MM.1S (cell line): Measurements from ENCODE around the gene SAP30BP.

Source experiments
- DNase-seq: peaks from one replicate; pipeline ENCODE4 v3.0.0-alpha.2; 2015
- H2AFZ ChIP-seq: fragments of 300-600 bp; sonication (generic); 2 replicates; pipeline ENCODE4 v1.6.0; 2016; ENCODE audit warnings: antibody characterized with exemption, low read length
- H3F3A ChIP-seq: fragments of 300-600 bp; sonication (generic); 2 replicates; pipeline ENCODE4 v1.6.1; 2016; ENCODE audit warnings: mild to moderate bottlenecking, antibody characterized with exemption, low read length, moderate library complexity, mixed read lengths; ENCODE audit not compliant: insufficient read depth
- H3K27ac ChIP-seq: fragments of 300-600 bp; sonication (generic); 2 replicates; pipeline ENCODE4 v1.5.1; 2016; ENCODE audit warnings: mild to moderate bottlenecking, low read length
- H3K27me3 ChIP-seq: fragments of 300-600 bp; sonication (generic); replicated peaks from 2 replicates; pipeline ENCODE4 v1.6.0; 2016; ENCODE audit warnings: low read length; ENCODE audit not compliant: insufficient read depth
- H3K36me3 ChIP-seq: fragments of 300-600 bp; sonication (generic); replicated peaks from 2 replicates; pipeline ENCODE4 v1.6.1; 2016; ENCODE audit warnings: mild to moderate bottlenecking, low read length, mixed read lengths; ENCODE audit not compliant: insufficient read depth
- H3K4me1 ChIP-seq: fragments of 300-600 bp; sonication (generic); 2 replicates; pipeline ENCODE4 v1.6.1; 2016; ENCODE audit warnings: low read length, mixed read lengths
- H3K4me2 ChIP-seq: fragments of 300-600 bp; sonication (generic); 2 replicates; pipeline ENCODE4 v1.6.0; 2016; ENCODE audit warnings: low read depth, low read length
- H3K4me3 ChIP-seq: fragments of 300-600 bp; sonication (generic); 2 replicates; pipeline ENCODE4 v1.5.1; 2016; ENCODE audit warnings: low read length, mixed read lengths
- H3K79me2 ChIP-seq: fragments of 300-600 bp; sonication (generic); 2 replicates; pipeline ENCODE4 v1.6.1; 2016; ENCODE audit warnings: mixed run types, low read length, mixed read lengths
- H3K9ac ChIP-seq: fragments of 300-600 bp; sonication (generic); 2 replicates; pipeline ENCODE4 v1.6.1; 2016; ENCODE audit warnings: low read length, mixed read lengths
- H3K9me2 ChIP-seq: fragments of 300-600 bp; sonication (generic); replicated peaks from 2 replicates; pipeline ENCODE4 v1.6.1; 2016; ENCODE audit warnings: mild to moderate bottlenecking, low read length, mixed read lengths; ENCODE audit not compliant: insufficient read depth
- H3K9me3 ChIP-seq: fragments of 300-600 bp; sonication (generic); replicated peaks from 2 replicates; pipeline ENCODE4 v1.6.1; 2016; ENCODE audit warnings: mild to moderate bottlenecking, low read length, mixed read lengths; ENCODE audit not compliant: insufficient read depth
- H4K20me1 ChIP-seq: fragments of 300-600 bp; sonication (generic); 2 replicates; pipeline ENCODE4 v1.6.1; 2016; ENCODE audit warnings: mild to moderate bottlenecking, low read length, moderate library complexity, mixed read lengths; ENCODE audit not compliant: insufficient read depth
- EZH2 ChIP-seq: fragments of 300-600 bp; sonication (generic); optimal IDR thresholded peaks from 2 replicates; pipeline ENCODE3; 2017; ENCODE audit warnings: low read depth, mild to moderate bottlenecking, antibody characterized with exemption, low read length, mixed read lengths
- EZH2phosphoT487 ChIP-seq: fragments of 300-600 bp; sonication (generic); IDR thresholded peaks from 2 replicates; pipeline ENCODE4 v1.6.1; 2018; ENCODE audit warnings: antibody characterized with exemption, low read length
- TF ChIP-seq, protein P1 (sequence below): fragments of 300-600 bp; sonication (generic); IDR thresholded peaks from 2 replicates; pipeline ENCODE4 v1.5.1; 2016; ENCODE audit warnings: antibody characterized with exemption, low read length, mixed read lengths

The SAP30BP gene

DNA sequence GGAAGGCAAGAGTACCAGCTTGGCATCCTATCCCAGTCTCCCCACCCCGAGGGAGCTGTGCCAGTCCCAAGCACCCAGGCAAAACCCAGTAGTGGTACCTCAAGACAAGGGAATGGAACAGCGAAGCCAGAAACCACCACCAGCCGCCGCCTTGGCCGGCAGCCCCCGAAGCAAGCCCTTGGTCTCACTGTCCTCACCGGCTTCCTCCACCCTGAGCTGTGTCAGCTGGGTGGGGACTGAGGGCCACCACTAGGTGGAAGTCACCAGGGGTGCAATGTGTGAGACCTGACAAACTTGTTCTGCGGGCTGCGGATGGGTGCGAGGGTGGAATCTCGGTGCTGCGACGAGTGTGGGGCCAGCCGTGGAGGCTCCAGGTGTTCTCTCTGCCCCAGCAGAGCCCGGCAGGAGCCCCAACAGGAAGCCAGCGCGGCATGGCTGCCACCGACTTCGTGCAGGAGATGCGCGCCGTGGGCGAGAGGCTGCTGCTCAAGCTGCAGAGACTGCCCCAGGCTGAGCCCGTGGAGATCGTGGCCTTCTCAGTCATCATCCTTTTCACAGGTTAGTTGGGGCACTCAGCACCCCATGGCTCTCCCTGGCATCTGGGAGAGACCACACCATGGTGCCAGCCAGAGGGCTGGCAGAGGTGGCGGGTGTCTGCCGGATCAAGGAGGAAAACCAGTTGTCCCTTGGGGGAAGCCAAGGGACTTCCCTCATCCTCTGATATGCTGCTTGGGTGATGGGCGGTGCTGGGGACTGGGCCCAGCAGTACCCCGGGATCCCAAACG is 27.2 kb upstream of the SAP30BP start:
- Histone ChIP-seq H3K4me2 (no peak overlapping the region), H3K9me3 (no peaks in the 10 kb centered on the region), H3K27me3 (no peaks in the 10 kb centered on the region), H3K9me2 (no peaks in the 10 kb centered on the region), H3K4me3 (no peak overlapping the region), H4K20me1 (no peaks in the 10 kb centered on the region), H3K4me1 (peaks cover 32% of the 10 kb centered on the region), H3K27ac (no peak overlapping the region), H2AFZ (no peak overlapping the region), H3K9ac (no peak overlapping the region), H3K36me3 (no peaks in the 10 kb centered on the region), H3K79me2 (peaks cover 18% of the 10 kb centered on the region; the same call in 1 of the 2 replicates), H3F3A (peaks cover 13% of the 10 kb centered on the region)
- DNase-seq: no peak
- TF ChIP-seq EZH2: no peak
- TF ChIP-seq EZH2phosphoT487: no peak
- TF ChIP-seq, protein P1, sequence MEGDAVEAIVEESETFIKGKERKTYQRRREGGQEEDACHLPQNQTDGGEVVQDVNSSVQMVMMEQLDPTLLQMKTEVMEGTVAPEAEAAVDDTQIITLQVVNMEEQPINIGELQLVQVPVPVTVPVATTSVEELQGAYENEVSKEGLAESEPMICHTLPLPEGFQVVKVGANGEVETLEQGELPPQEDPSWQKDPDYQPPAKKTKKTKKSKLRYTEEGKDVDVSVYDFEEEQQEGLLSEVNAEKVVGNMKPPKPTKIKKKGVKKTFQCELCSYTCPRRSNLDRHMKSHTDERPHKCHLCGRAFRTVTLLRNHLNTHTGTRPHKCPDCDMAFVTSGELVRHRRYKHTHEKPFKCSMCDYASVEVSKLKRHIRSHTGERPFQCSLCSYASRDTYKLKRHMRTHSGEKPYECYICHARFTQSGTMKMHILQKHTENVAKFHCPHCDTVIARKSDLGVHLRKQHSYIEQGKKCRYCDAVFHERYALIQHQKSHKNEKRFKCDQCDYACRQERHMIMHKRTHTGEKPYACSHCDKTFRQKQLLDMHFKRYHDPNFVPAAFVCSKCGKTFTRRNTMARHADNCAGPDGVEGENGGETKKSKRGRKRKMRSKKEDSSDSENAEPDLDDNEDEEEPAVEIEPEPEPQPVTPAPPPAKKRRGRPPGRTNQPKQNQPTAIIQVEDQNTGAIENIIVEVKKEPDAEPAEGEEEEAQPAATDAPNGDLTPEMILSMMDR: no peak

DNA sequence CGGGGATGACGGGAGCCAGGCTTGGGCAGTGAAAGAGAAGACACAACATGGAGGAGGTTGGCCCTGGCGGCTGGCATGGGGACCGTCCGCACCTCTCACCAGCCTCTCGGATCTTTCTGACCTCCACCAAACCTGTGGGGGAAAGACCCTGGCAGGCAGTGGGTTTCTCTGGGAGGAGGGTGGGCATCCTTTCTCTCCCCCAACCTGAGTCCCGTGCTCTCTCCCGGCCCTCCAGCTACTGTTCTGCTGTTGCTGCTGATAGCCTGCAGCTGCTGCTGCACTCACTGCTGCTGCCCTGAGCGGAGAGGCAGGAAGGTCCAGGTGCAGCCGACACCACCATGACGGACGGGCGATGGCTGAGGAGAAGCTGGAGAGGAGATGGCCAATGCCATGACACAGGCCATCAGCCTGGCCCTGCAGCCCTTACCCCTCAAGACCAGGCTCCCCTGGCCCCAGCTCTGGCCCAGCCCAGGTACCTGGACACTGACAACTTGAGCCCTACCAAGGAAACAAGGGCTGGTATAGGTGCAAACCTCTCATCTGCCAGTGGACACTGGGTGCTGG is 26.5 kb upstream of the SAP30BP start:
- Histone ChIP-seq H2AFZ (no peak overlapping the region), H3K9me2 (no peaks in the 10 kb centered on the region), H3K4me3 (no peak overlapping the region), H3K9ac (no peak overlapping the region), H3K27ac (no peak overlapping the region), H3K4me2 (no peak overlapping the region), H3K9me3 (no peaks in the 10 kb centered on the region), H3K36me3 (no peaks in the 10 kb centered on the region), H3F3A (peaks cover 20% of the 10 kb centered on the region), H3K27me3 (no peaks in the 10 kb centered on the region), H3K4me1 (peaks cover 37% of the 10 kb centered on the region), H4K20me1 (no peaks in the 10 kb centered on the region), H3K79me2 (peaks cover 18% of the 10 kb centered on the region; the same call in 1 of the 2 replicates)
- DNase-seq: no peak
- TF ChIP-seq EZH2phosphoT487: no peak
- TF ChIP-seq EZH2: no peak
- TF ChIP-seq, protein P1: no peak

GRCh38 chr17:75641343-75641742 is 25.8 kb upstream of the SAP30BP start:
- Histone ChIP-seq H3K9me3 (no peaks in the 10 kb centered on the region), H3K27me3 (no peaks in the 10 kb centered on the region), H3K9ac (no peak overlapping the region), H3K4me3 (no peak overlapping the region), H3K4me2 (no peak overlapping the region), H3K4me1 (peaks cover 43% of the 10 kb centered on the region), H2AFZ (no peak overlapping the region), H3F3A (peaks cover 27% of the 10 kb centered on the region), H3K9me2 (no peaks in the 10 kb centered on the region), H3K36me3 (no peaks in the 10 kb centered on the region), H3K27ac (no peak overlapping the region), H4K20me1 (no peaks in the 10 kb centered on the region), H3K79me2 (peaks cover 18% of the 10 kb centered on the region; the same call in 1 of the 2 replicates)
- TF ChIP-seq EZH2 (no peak), EZH2phosphoT487 (no peak)
- TF ChIP-seq, protein P1: no peak
- no peak for DNase-seq
